H1 (cell line): ENCODE measurements around the gene WDR37.

Source experiments
- CTCF ChIP-seq, 3 experiments: IDR thresholded peaks; 1 replicate in 2 of 3; 2 replicates in 1 of 3; pipeline versions ENCODE4 v1.5.1 to v1.6.1; 2011; ENCODE audit warnings: low read length in 3 of 3, mild to moderate bottlenecking in 3 of 3, inconsistent platforms in 2 of 3, low read depth in 1 of 3, moderate library complexity in 1 of 3; ENCODE audit not compliant: insufficient read depth in 1 of 3; ENCODE audit errors: control extremely low read depth in 1 of 3
- EGR1 ChIP-seq: IDR thresholded peaks from 2 replicates; pipeline ENCODE4 v1.6.1; 2011; ENCODE audit warnings: low read depth, low read length, borderline replicate concordance
- MAX ChIP-seq: IDR thresholded peaks from 2 replicates; pipeline ENCODE4 v1.6.1; 2012; ENCODE audit warnings: inconsistent platforms
- TAF1 ChIP-seq: IDR thresholded peaks from 2 replicates; pipeline ENCODE4 v1.6.1; 2011; ENCODE audit warnings: mild to moderate bottlenecking, low read depth, low read length
- TBP ChIP-seq: IDR thresholded peaks from 2 replicates; pipeline ENCODE4 v1.6.1; 2011; ENCODE audit warnings: low read depth, low read length, improper control_type of control experiment
- TCF12 ChIP-seq: IDR thresholded peaks from 2 replicates; pipeline ENCODE4 v1.6.1; 2011; ENCODE audit warnings: low read depth, mild to moderate bottlenecking, low read length
- USF2 ChIP-seq: IDR thresholded peaks from 2 replicates; pipeline ENCODE4 v1.6.1; 2011; ENCODE audit warnings: low read length, improper control_type of control experiment
- ZNF274 ChIP-seq: IDR thresholded peaks from 2 replicates; pipeline ENCODE4 v1.7.0; 2012; ENCODE audit warnings: low read length, borderline replicate concordance; ENCODE audit errors: extremely low read depth

- TF ChIP-seq ZNF274 (no peak), MAX (no peak), TCF12 (no peak), TBP (no peak), EGR1 (no peak), CTCF (IDR thresholded peaks at IDR 0.05; ENCODE audit: control extremely low read depth in 1 of 3, insufficient read depth in 1 of 3, low read depth in 1 of 3, low read length in 3 of 3) (no peak), USF2 (no peak), TAF1 (no peak)
Measured at GRCh38 chr10:1083581-1083980, 27.4 kb downstream of the WDR37 start.
